ENCODE results near the gene UBXN2A. TPM values are rescaled to one million over a fixed set of nuclear protein-coding genes. Genes with fewer than 3 reads are reported as not detected.
A peak's percentile ranks its signal among the peaks of the same experiment; 100 is the strongest.

The UBXN2A gene
- total and polyA plus RNA-seq, 10 of the 15 experiments (the other 5 are each of a cell fraction or from before 2014, with no cell fraction given), result 3.7 to 23.5 (median 14.6) TPM

DNA sequence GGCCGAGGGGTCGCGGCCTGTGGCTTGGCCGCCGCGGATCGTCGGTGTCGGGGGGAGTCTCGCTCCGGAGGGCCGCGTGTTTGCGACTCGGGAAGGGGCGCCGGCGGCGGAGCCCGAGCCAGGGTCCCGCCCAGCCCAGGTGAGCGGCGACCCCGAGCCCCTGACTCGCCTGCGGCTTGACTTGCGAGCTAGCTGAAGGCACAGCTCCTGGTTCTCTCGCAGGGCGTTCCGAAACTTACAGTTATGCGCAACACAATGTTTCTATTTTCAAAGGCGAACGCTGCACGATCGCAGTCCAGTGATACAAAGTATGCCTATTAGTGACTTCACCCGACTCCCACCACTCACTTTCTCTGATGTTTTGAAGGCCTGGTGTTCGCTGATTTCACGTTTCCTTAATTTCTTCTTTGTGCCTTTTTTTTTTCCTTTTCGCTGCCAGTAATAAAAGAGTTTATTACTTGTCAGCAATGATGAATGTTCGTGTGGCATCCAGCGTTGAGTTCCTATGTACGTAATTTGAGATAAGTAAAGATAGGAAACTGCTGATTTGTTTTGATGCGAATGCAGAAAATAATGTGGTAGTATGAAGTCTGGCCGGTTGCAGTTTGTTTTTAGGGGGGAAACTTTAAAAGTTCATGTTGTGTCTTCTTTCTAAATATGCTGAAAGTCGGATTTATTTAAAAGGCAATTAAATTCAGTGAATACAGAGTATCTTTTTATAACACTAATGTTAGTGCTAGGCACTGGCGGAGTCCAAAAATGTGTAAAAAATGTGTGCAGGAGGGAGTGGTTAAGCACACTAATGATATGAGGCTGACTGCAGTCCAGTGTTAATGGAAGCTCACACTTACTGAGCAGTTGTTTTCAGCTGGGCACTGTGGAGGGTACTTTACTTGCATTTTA lies 706 bp downstream of the UBXN2A start:
- WGBS (ENCODE audit: insufficient coverage, insufficient replicate concordance, low lambda C conversion rate, missing lambda C conversion rate), result 3% methylated on average over 42 of the region's 46 CpGs
- ChIA-PET SMC1A (ENCODE audit: uncharacterized antibody, unreplicated experiment) (interaction anchor here (0.5 to 8.1 kb wide), 8 partner anchors 10 to 136 kb away, joined by 3 to 65 read pairs (median 3); partner anchors contain the start of genes ATAD2B and SF3B6), CTCF (interaction anchor here (0.6 to 4.9 kb wide), 8 partner anchors 10 to 1360 kb away, joined by 3 to 58 read pairs (median 4); partner anchors contain the start of gene ATAD2B), RAD21 (ENCODE audit: unreplicated experiment) (interaction anchor here (0.6 to 4.7 kb wide), 4 partner anchors 10 to 143 kb away, joined by 3 to 84 read pairs (median 3); partner anchors contain the start of genes ATAD2B and TP53I3), POLR2A (interaction anchor here (0.5 to 5.3 kb wide), 7 partner anchors 9 to 111 kb away, joined by 3 to 97 read pairs (median 4); partner anchors contain the start of gene ATAD2B)
- FAIRE-seq, result peak; percentile 68
- in situ Hi-C loops (cut with MboI), result no loop called here
- Histone ChIP-seq H3K4me2 (ENCODE audit: control insufficient read depth, insufficient read depth) (peak overlapping the region; percentile 61), H3K9ac (ENCODE audit: control insufficient read depth, insufficient read depth, low read length) (peak overlapping the region; percentile 80), H3K4me1 (ENCODE audit: control insufficient read depth, insufficient read depth, low read length) (peaks cover 7% of the 10 kb centered on the region; the same call in 1 of the 2 replicates), H3K36me3 (ENCODE audit: control insufficient read depth in 2 of 2, insufficient read depth in 2 of 2, low read length in 1 of 2) (no peaks in the 10 kb centered on the region), H3K4me3 (peak overlapping the region; percentile 96), H3K27ac (ENCODE audit: control insufficient read depth, insufficient read depth) (peak overlapping the region; percentile 87), H3K27me3 (replicated peaks in 1 of 2; ENCODE audit: control insufficient read depth in 2 of 2, insufficient read depth in 2 of 2, low read length in 1 of 2) (no peaks in the 10 kb centered on the region), H4K20me1 (ENCODE audit: control insufficient read depth, insufficient read depth) (no peaks in the 10 kb centered on the region), H2AFZ (ENCODE audit: control insufficient read depth, low read depth, low read length) (peak overlapping the region; percentile 79), H3K79me2 (ENCODE audit: control insufficient read depth, insufficient read depth, low read length) (peaks cover 45% of the 10 kb centered on the region), H3K9me3 (replicated peaks; ENCODE audit: control insufficient read depth, insufficient read depth, low read length) (no peaks in the 10 kb centered on the region)
- peak; percentile 80 for ATAC-seq
- BruUV-seq (replicated peaks), result TSS peak; percentile 79
- peak; percentile 51 for DNase-seq (ENCODE audit: low read depth, low spot score)
- intact Hi-C loops (cut with micrococcal nuclease; ENCODE audit: unreplicated experiment), result loop anchor here (1.0 kb wide), 1 partner anchor 14 kb away; the partner anchor contains the start of gene ATAD2B
- TF ChIP-seq MEF2A (IDR thresholded peaks at IDR 0.05; ENCODE audit: insufficient read depth, low read depth, low read length) (0 out of 2 replicates have a peak, but pooled peaks have one; percentile 14), CREB1 (IDR thresholded peaks at IDR 0.05; ENCODE audit: low read depth) (0 out of 2 replicates have a peak, but pooled peaks have one; percentile 22), EP300 (IDR thresholded peaks at IDR 0.05; ENCODE audit: borderline replicate concordance in 1 of 2, control insufficient read depth in 1 of 2, low read depth in 2 of 2, low read length in 2 of 2) (no peak), SRF (IDR thresholded peaks at IDR 0.05; ENCODE audit: low read depth in 2 of 2, low read length in 2 of 2) (no peak), ATF7 (IDR thresholded peaks at IDR 0.05; ENCODE audit: low read depth) (0 out of 2 replicates have a peak, but pooled peaks have one; percentile 25), IRF4 (IDR thresholded peaks at IDR 0.05; ENCODE audit: low read depth, low read length) (0 out of 2 replicates have a peak, but pooled peaks have one; percentile 33), NBN (IDR thresholded peaks at IDR 0.05) (0 out of 2 replicates have a peak, but pooled peaks have one; percentile 28), RUNX3 (IDR thresholded peaks at IDR 0.05; ENCODE audit: low read length) (peak; percentile 26), NFIC (IDR thresholded peaks at IDR 0.05; ENCODE audit: low read depth, low read length) (0 out of 2 replicates have a peak, but pooled peaks have one; percentile 15), KLF5 (IDR thresholded peaks at IDR 0.05; ENCODE audit: partially characterized antibody) (peak; percentile 14), MTA3 (IDR thresholded peaks at IDR 0.05; ENCODE audit: borderline replicate concordance, low read length) (0 out of 2 replicates have a peak, but pooled peaks have one; percentile 51), NR2F1 (conservative IDR thresholded peaks at IDR 0.05) (peak; percentile 94), POLR2AphosphoS5 (IDR thresholded peaks at IDR 0.05; ENCODE audit: low read length) (peak; percentile 9; the same call in 1 of the 2 replicates)
- TF ChIP-seq, protein P1, sequence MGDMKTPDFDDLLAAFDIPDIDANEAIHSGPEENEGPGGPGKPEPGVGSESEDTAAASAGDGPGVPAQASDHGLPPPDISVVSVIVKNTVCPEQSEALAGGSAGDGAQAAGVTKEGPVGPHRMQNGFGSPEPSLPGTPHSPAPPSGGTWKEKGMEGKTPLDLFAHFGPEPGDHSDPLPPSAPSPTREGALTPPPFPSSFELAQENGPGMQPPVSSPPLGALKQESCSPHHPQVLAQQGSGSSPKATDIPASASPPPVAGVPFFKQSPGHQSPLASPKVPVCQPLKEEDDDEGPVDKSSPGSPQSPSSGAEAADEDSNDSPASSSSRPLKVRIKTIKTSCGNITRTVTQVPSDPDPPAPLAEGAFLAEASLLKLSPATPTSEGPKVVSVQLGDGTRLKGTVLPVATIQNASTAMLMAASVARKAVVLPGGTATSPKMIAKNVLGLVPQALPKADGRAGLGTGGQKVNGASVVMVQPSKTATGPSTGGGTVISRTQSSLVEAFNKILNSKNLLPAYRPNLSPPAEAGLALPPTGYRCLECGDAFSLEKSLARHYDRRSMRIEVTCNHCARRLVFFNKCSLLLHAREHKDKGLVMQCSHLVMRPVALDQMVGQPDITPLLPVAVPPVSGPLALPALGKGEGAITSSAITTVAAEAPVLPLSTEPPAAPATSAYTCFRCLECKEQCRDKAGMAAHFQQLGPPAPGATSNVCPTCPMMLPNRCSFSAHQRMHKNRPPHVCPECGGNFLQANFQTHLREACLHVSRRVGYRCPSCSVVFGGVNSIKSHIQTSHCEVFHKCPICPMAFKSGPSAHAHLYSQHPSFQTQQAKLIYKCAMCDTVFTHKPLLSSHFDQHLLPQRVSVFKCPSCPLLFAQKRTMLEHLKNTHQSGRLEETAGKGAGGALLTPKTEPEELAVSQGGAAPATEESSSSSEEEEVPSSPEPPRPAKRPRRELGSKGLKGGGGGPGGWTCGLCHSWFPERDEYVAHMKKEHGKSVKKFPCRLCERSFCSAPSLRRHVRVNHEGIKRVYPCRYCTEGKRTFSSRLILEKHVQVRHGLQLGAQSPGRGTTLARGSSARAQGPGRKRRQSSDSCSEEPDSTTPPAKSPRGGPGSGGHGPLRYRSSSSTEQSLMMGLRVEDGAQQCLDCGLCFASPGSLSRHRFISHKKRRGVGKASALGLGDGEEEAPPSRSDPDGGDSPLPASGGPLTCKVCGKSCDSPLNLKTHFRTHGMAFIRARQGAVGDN (IDR thresholded peaks at IDR 0.05), result 0 out of 2 replicates have a peak, but pooled peaks have one; percentile 6
- TF ChIP-seq, protein P2, sequence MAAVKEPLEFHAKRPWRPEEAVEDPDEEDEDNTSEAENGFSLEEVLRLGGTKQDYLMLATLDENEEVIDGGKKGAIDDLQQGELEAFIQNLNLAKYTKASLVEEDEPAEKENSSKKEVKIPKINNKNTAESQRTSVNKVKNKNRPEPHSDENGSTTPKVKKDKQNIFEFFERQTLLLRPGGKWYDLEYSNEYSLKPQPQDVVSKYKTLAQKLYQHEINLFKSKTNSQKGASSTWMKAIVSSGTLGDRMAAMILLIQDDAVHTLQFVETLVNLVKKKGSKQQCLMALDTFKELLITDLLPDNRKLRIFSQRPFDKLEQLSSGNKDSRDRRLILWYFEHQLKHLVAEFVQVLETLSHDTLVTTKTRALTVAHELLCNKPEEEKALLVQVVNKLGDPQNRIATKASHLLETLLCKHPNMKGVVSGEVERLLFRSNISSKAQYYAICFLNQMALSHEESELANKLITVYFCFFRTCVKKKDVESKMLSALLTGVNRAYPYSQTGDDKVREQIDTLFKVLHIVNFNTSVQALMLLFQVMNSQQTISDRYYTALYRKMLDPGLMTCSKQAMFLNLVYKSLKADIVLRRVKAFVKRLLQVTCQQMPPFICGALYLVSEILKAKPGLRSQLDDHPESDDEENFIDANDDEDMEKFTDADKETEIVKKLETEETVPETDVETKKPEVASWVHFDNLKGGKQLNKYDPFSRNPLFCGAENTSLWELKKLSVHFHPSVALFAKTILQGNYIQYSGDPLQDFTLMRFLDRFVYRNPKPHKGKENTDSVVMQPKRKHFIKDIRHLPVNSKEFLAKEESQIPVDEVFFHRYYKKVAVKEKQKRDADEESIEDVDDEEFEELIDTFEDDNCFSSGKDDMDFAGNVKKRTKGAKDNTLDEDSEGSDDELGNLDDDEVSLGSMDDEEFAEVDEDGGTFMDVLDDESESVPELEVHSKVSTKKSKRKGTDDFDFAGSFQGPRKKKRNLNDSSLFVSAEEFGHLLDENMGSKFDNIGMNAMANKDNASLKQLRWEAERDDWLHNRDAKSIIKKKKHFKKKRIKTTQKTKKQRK (IDR thresholded peaks at IDR 0.05; ENCODE audit: low read depth, low read length), result no peak
